Activated CD4-positive, alpha-beta T cell treated with anti-CD3 and anti-CD28 coated beads for 36 hours (primary cell): ENCODE measurements around the gene IL1R1. TPM values are rescaled to one million over a fixed set of nuclear protein-coding genes. Genes with fewer than 3 reads are reported as not detected.
"Not testable (repeated sequence)": the region's sequence is repeated elsewhere in the genome, so short reads cannot be mapped to it uniquely, and the experiment has no call there.

Source experiments
- ATAC-seq: fragments of 200-7000 bp; cut with Tn5 transposase; one replicate; pipeline ENCODE4 v1.10.0; 2021; ENCODE audit warnings: mild to moderate bottlenecking, moderate library complexity
- CTCF ChIA-PET: fragments of 350-600 bp; sonication (Branson Sonifier 250); formaldehyde crosslinking; loops from one replicate; lab custom pipeline; 2021; ENCODE audit warnings: antibody characterized with exemption; lab: Charles Lee
- POLR2A ChIA-PET: fragments of 350-600 bp; sonication (Branson Sonifier 250); formaldehyde crosslinking; loops from one replicate; lab custom pipeline; 2021; ENCODE audit warnings: antibody characterized with exemption, inconsistent platforms; lab: Charles Lee
- DNase-seq: peaks from one replicate; pipeline ENCODE4 v3.0.0-alpha.2; 2020
- H3K27ac Mint-ChIP-seq: one replicate; pipeline ENCODE4 v1.8.0; 2021; ENCODE audit warnings: mixed read lengths
- H3K27me3 Mint-ChIP-seq: one replicate; pipeline ENCODE4 v1.8.0; 2021; ENCODE audit warnings: mixed read lengths
- H3K36me3 Mint-ChIP-seq: one replicate; pipeline ENCODE4 v1.8.0; 2021; ENCODE audit warnings: low read depth, mixed read lengths
- H3K4me1 Mint-ChIP-seq: one replicate; pipeline ENCODE4 v1.8.0; 2021; ENCODE audit warnings: mixed read lengths
- H3K4me3 Mint-ChIP-seq: one replicate; pipeline ENCODE4 v1.8.0; 2021; ENCODE audit warnings: mild to moderate bottlenecking, moderate library complexity, mixed read lengths
- H3K9me3 Mint-ChIP-seq: one replicate; pipeline ENCODE4 v1.8.0; 2021; ENCODE audit warnings: low read depth, mixed read lengths
- intact Hi-C, 2 experiments: fragments of 100-400 bp; cut with DNase I in 1 of 2; cut with micrococcal nuclease in 1 of 2; formaldehyde crosslinking; loops; one replicate each; pipeline versions ENCODE4 v1.14.2 to v1.15.1; 2022 to 2024; cut with DNase I, micrococcal nuclease
- total RNA-seq, 2 experiments: library from RNA; stranded (reverse); gene quantifications; one replicate each; pipeline ENCODE4 v1.2.3, GENCODE V29; 2021

Gene IL1R1
- total RNA-seq, 2 experiments from 2014 or later: 20.8 to 21.8 TPM

- peaks cover 11% of the 10 kb centered on the region for H3K9me3 Mint-ChIP-seq
- CTCF ChIA-PET: interaction anchor here (0.7 to 2.0 kb wide), 4 partner anchors 10 to 342 kb away, joined by 3 to 6 read pairs (median 3); no protein-coding TSS in a partner anchor
- ATAC-seq (no peak), DNase-seq (no peak)
- peaks cover 11% of the 10 kb centered on the region for H3K27me3 Mint-ChIP-seq
- H3K4me3 Mint-ChIP-seq: no peak overlapping the region
- peaks cover 11% of the 10 kb centered on the region for H3K36me3 Mint-ChIP-seq
- H3K4me1 Mint-ChIP-seq: peaks cover 59% of the 10 kb centered on the region
- intact Hi-C loops: loop anchor here (2.0 to 10.0 kb wide), 8 partner anchors 25 to 335 kb away; no protein-coding TSS in a partner anchor
- H3K27ac Mint-ChIP-seq: no peak overlapping the region
- POLR2A ChIA-PET: interaction anchor here (0.6 kb wide), 1 partner anchor 33 kb away, joined by 4 read pairs; no protein-coding TSS in a partner anchor
Measured at GRCh38 chr2:102101849-102102635, 40.5 kb upstream of the IL1R1 start.

DNA sequence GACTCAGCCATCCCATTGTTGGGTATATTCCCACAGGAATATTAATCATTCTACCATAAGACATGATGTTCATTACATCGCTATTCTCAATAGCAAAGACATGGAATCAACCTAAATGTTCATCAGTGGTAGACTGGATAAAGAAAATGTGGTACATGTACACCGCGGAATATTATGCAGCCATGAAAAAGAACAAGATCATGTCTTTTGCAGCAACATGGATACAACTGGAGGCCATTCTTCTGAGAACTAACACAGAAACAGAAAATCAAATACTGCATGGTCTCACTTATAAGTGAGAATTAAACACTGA lies 40.0 kb upstream of the IL1R1 start:
- ChIA-PET POLR2A (interaction anchor here (0.6 kb wide), 1 partner anchor 32 kb away, joined by 4 read pairs; no protein-coding TSS in a partner anchor), CTCF (interaction anchor here (0.8 kb wide), 1 partner anchor 26 kb away, joined by 3 read pairs; no protein-coding TSS in a partner anchor)
- Mint-ChIP-seq H3K9me3 (peaks cover 11% of the 10 kb centered on the region), H3K27me3 (peaks cover 11% of the 10 kb centered on the region), H3K36me3 (peaks cover 11% of the 10 kb centered on the region), H3K4me1 (peaks cover 59% of the 10 kb centered on the region)
- intact Hi-C loops: loop anchor here (5.0 to 10.0 kb wide), 5 partner anchors 80 to 335 kb away; no protein-coding TSS in a partner anchor
- not testable (repeated sequence) for ATAC-seq, H3K27ac Mint-ChIP-seq, H3K4me3 Mint-ChIP-seq, DNase-seq

GRCh38 chr2:102103284-102103683 lies 39.3 kb upstream of the IL1R1 start:
- Mint-ChIP-seq H3K27ac (no peak overlapping the region), H3K4me3 (no peak overlapping the region), H3K9me3 (peaks cover 11% of the 10 kb centered on the region), H3K27me3 (peaks cover 11% of the 10 kb centered on the region), H3K36me3 (peaks cover 11% of the 10 kb centered on the region), H3K4me1 (peaks cover 64% of the 10 kb centered on the region)
- intact Hi-C loops: loop anchor here (5.0 to 10.0 kb wide), 5 partner anchors 81 to 334 kb away; no protein-coding TSS in a partner anchor
- ATAC-seq (no peak), DNase-seq (no peak)
- ChIA-PET POLR2A (interaction anchor here (1.2 kb wide), 1 partner anchor 20 kb away, joined by 3 read pairs; no protein-coding TSS in a partner anchor), CTCF (interaction anchor here (0.9 to 1.7 kb wide), 6 partner anchors 14 to 340 kb away, joined by 3 to 11 read pairs (median 4); no protein-coding TSS in a partner anchor)

DNA sequence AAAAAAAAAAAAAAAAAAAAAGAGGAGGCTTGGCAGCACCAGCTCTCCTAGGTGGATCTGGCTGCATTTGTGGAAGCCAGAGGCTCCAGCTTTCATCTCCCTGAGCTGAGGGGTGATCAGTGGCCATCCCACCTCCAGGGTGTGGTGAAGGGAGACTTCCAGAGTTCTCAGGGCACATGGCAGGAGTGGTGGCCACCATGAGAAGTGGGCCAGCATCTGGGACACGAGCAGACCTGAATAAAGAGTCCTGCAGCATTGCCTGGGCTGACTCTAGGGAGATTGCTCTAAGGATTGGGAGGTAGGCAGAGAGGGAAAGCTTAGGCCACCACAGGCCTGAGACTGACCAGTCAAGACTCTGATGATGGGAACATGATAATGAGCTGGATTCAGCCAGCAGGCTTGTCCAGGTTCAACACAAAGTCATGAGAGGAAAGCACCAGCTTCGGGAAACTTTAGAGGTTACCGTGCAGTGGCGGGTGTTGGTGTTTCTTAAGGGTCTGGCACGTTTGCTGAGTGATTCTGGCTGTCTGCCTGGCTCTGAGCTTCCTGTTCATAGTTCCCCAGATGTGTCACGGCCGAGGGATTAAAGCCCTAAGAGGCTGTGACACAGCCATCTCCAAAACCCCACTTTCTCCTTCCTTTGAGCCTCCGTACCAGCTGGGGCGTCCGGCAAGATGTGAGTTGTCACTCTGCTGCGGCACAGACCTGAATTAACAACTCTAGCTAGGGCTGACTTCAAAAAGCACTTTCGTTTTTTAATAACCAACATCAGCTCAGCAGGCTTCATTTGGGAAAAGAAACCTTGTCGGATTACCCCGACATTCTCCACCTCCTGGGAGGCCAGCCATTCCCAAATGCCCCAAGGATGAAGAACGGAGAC lies 38.3 kb upstream of the IL1R1 start:
- Mint-ChIP-seq H3K36me3 (peaks cover 14% of the 10 kb centered on the region), H3K27me3 (peaks cover 11% of the 10 kb centered on the region), H3K9me3 (peaks cover 9% of the 10 kb centered on the region), H3K27ac (peak overlapping the region; percentile 84), H3K4me3 (peak overlapping the region; percentile 80), H3K4me1 (peaks cover 59% of the 10 kb centered on the region)
- ATAC-seq (peak; percentile 78), DNase-seq (peak; percentile 92)
- intact Hi-C loops: loop anchor here (1.0 to 10.0 kb wide), 9 partner anchors 10 to 333 kb away; no protein-coding TSS in a partner anchor
- POLR2A ChIA-PET: interaction anchor here (0.6 to 1.6 kb wide), 8 partner anchors 10 to 137 kb away, joined by 3 to 8 read pairs (median 3); no protein-coding TSS in a partner anchor
- CTCF ChIA-PET: interaction anchor here (0.9 to 3.2 kb wide), 14 partner anchors 11 to 339 kb away, joined by 3 to 11 read pairs (median 4); no protein-coding TSS in a partner anchor

DNA sequence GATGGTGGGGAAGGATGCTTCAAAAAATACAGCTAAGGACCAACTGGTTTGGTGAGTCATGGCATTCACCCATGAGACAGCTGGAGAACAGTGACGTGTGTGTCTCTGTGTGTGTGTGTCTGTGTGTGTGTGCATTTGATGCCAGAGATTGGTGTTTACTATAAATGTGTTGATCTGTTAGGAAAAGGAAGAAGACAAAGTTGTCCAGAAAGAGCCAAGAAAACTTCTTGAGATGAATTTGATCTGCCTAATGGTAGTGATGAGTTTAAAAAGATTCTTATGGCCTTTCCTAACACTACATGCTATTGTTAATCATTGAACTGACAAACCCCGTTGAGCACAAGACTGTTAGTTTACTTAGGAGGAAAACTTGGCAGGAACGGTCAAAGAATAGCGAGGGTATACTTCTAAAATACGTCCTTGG lies 36.4 kb upstream of the IL1R1 start:
- H3K27ac Mint-ChIP-seq: peak overlapping the region; percentile 73
- POLR2A ChIA-PET: interaction anchor here (0.6 kb wide), 1 partner anchor 16 kb away, joined by 4 read pairs; no protein-coding TSS in a partner anchor
- ATAC-seq (no peak), DNase-seq (no peak)
- H3K36me3 Mint-ChIP-seq: peaks cover 24% of the 10 kb centered on the region
- peaks cover 7% of the 10 kb centered on the region for H3K9me3 Mint-ChIP-seq
- CTCF ChIA-PET: interaction anchor here (0.7 to 3.2 kb wide), 7 partner anchors 22 to 133 kb away, joined by 3 to 9 read pairs (median 4); no protein-coding TSS in a partner anchor
- peaks cover 57% of the 10 kb centered on the region for H3K4me1 Mint-ChIP-seq
- H3K27me3 Mint-ChIP-seq: peaks cover 15% of the 10 kb centered on the region
- intact Hi-C loops: loop anchor here in 1 of 2 experiments (10.0 kb wide), 1 partner anchor 329 kb away; no protein-coding TSS in a partner anchor
- H3K4me3 Mint-ChIP-seq: peak overlapping the region; percentile 80

DNA sequence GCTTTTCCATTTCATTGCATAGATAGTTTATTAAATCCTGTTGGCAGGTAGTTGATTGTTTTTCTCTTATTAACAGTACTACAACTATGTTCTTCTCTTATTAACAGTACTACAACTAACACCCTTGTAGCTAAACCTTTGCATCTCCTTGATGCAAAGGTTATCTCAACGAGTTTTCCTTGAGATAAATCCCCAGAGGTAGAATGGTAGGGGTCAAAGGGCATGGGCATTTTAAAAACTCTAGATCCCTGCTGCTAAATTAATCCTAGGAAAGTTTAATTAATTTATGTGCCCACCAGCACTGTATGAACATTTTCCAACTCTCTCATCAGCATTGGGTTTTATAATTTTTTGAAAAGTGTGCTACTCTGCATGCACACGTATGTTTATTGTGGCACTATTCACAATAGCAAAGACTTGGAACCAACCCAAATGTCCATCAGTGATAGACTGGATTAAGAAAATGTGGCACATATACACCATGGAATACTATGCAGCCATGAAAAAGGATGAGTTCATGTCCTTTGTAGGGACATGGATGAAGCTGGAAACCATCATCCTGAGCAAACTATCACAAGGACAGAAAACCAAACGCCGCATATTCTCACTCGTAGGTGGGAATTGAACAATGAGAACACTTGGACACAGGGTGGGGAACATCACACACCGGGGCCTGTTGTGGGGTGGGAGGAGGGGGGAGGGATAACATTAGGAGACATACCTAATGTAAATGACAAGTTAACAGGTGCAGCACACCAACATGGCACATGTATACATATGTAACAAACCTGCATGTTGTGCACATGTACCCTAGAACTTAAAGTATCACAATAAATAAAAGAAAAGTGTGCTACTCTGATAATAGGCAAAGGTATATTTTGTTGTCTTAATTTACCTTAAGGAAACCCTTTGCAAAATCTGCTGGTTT lies 35.5 kb upstream of the IL1R1 start:
- peaks cover 62% of the 10 kb centered on the region for H3K4me1 Mint-ChIP-seq
- peak overlapping the region; percentile 61 for H3K27ac Mint-ChIP-seq
- not testable (repeated sequence) for ATAC-seq, H3K9me3 Mint-ChIP-seq, DNase-seq
- POLR2A ChIA-PET: interaction anchor here (0.6 kb wide), 1 partner anchor 45 kb away, joined by 3 read pairs; no protein-coding TSS in a partner anchor
- H3K4me3 Mint-ChIP-seq: peak overlapping the region; percentile 80
- H3K36me3 Mint-ChIP-seq: peaks cover 27% of the 10 kb centered on the region
- H3K27me3 Mint-ChIP-seq: peaks cover 15% of the 10 kb centered on the region
- intact Hi-C loops: loop anchor here in 1 of 2 experiments (10.0 kb wide), 1 partner anchor 328 kb away; no protein-coding TSS in a partner anchor
- CTCF ChIA-PET: interaction anchor here (0.8 to 3.2 kb wide), 4 partner anchors 31 to 128 kb away, joined by 3 to 9 read pairs (median 4); no protein-coding TSS in a partner anchor

- Mint-ChIP-seq H3K4me3 (peak overlapping the region; percentile 27), H3K27ac (peak overlapping the region; percentile 17), H3K9me3 (peaks cover 4% of the 10 kb centered on the region), H3K27me3 (peaks cover 15% of the 10 kb centered on the region), H3K36me3 (peaks cover 25% of the 10 kb centered on the region), H3K4me1 (peaks cover 67% of the 10 kb centered on the region)
- ChIA-PET POLR2A (interaction anchor here (0.6 to 0.7 kb wide), 2 partner anchors 45 to 279 kb away, joined by 3 to 4 read pairs; no protein-coding TSS in a partner anchor), CTCF (interaction anchor here (1.4 kb wide), 1 partner anchor 87 kb away, joined by 6 read pairs; no protein-coding TSS in a partner anchor)
- DNase-seq: no peak
- ATAC-seq: peak; percentile 20
- intact Hi-C loops: loop anchor here in 1 of 2 experiments (10.0 kb wide), 1 partner anchor 327 kb away; no protein-coding TSS in a partner anchor
Measured at GRCh38 chr2:102107741-102108070, 34.8 kb upstream of the IL1R1 start.

DNA sequence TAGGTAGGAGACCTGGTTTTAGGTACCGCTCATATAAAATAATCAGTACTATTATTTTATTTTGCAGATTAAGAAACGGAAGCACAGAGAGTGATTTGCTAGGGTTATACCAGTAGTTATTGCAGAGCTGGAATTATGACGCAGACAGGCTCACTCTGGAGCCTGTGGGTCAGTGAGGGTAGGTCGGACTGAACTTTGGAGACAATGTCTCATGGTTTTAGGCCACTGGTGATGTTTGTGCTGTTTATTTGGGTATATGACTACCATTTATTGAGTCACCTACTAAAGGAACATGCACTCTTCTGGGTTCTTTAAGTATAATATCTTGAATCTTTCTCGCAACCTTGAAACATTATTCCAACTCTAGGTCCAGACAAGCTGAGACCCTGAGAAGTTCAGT lies 33.5 kb upstream of the IL1R1 start:
- POLR2A ChIA-PET: interaction anchor here (0.6 kb wide), 1 partner anchor 222 kb away, joined by 3 read pairs; no protein-coding TSS in a partner anchor
- H3K27me3 Mint-ChIP-seq: peaks cover 11% of the 10 kb centered on the region
- no peak for DNase-seq
- no peak for ATAC-seq
- intact Hi-C loops: loop anchor here in 1 of 2 experiments (10.0 kb wide), 1 partner anchor 326 kb away; no protein-coding TSS in a partner anchor
- peaks cover 73% of the 10 kb centered on the region for H3K4me1 Mint-ChIP-seq
- H3K27ac Mint-ChIP-seq: no peak overlapping the region
- H3K4me3 Mint-ChIP-seq: no peak overlapping the region
- H3K9me3 Mint-ChIP-seq: peaks cover 1% of the 10 kb centered on the region
- peaks cover 24% of the 10 kb centered on the region for H3K36me3 Mint-ChIP-seq
- CTCF ChIA-PET: interaction anchor here (1.1 kb wide), 2 partner anchors 9 to 131 kb away, joined by 4 to 5 read pairs; no protein-coding TSS in a partner anchor

- Mint-ChIP-seq H3K4me1 (peaks cover 73% of the 10 kb centered on the region), H3K27ac (no peak overlapping the region), H3K27me3 (peaks cover 11% of the 10 kb centered on the region), H3K9me3 (peaks cover 1% of the 10 kb centered on the region), H3K36me3 (peaks cover 24% of the 10 kb centered on the region), H3K4me3 (no peak overlapping the region)
- no peak for ATAC-seq
- CTCF ChIA-PET: interaction anchor here (0.5 kb wide), 1 partner anchor 83 kb away, joined by 3 read pairs; no protein-coding TSS in a partner anchor
- POLR2A ChIA-PET: interaction anchor here (0.5 kb wide), 1 partner anchor 88 kb away, joined by 3 read pairs; no protein-coding TSS in a partner anchor
- intact Hi-C loops: no loop called here
- no peak for DNase-seq
Measured at GRCh38 chr2:102110171-102110570, 32.4 kb upstream of the IL1R1 start.
